NCI-H1092 treated with DMSO at 0.1 percent for 48 hours (cell line): Measurements from ENCODE around the gene TLE1.
"Not testable (repeated sequence)": the region's sequence is repeated elsewhere in the genome, so short reads cannot be mapped to it uniquely, and the experiment has no call there.

Source experiments
- DNase-seq: peaks from one replicate; lab custom pipeline; 2025; lab: John Stamatoyannopoulos, UW

The TLE1 gene

DNA sequence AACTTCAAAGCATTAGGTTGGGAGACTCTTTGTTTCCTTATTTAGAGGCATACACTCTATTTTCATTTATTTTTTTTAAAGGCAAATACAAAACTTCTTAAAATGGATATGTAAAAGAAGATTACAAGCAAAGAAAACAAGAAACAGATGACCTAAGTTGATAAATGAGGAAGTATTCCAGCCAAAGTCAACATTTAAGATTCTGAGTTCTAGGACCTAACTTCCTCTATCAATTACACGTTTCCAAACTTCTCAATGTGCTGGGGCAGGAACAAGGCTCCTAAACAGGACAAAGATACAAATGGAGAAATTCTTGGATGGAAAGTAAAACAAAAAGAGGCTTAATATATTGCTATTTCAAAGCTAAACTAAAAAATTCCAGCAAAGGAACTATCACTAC, 89.5 kb downstream of the TLE1 start:
- no peak for DNase-seq

DNA sequence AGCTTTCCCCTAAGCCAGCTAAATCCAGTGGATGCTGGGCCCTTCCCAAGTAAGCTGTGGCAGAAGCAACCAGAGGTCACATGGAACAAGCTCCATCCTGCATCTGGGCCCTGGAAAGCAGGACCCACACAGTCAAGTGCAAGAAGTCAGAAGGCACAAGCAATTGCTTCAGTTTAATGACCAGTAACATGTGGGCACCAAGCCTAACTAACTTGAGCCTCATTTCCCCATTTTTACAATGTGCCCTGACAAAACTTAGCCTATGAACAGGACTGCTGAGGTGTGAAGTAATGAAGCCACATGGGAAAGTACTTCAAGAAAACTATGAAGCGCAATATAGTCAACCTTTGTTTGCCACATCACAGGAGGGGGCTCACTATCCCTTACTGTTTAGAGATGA, 90.5 kb downstream of the TLE1 start:
- DNase-seq = no peak

GRCh38 chr9:81598123-81598497, 91.2 kb downstream of the TLE1 start:
- no peak for DNase-seq

- no peak for DNase-seq
Observed at GRCh38 chr9:81597419-81598122, 91.8 kb downstream of the TLE1 start.

- no peak for DNase-seq
Observed at GRCh38 chr9:81596679-81597418, 92.5 kb downstream of the TLE1 start.

- DNase-seq = peak; percentile 56
Observed at GRCh38 chr9:81595887-81596543, 93.3 kb downstream of the TLE1 start.

GRCh38 chr9:81595293-81595692, 94.1 kb downstream of the TLE1 start:
- not testable (repeated sequence) for DNase-seq

DNA sequence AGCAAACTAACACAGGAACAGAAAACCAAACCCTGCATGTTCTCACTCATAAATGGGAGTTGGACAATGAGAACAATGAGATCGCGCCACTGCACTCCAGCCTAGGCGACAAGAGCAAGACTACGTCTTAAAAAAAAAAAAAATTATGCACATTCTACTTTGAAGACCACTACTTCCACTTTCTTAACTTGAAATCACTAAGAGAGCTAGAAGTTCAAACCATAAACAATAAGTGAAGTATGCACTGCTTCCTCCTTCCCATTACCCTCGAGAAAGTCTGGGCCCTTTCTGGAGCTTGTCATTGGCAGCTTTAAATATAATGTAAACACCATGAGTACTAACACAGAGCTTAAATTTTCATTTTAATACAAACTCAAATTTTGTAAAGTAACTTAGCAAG, 94.9 kb downstream of the TLE1 start:
- no peak for DNase-seq

- no peak for DNase-seq
Observed at GRCh38 chr9:81592887-81593266, 96.5 kb downstream of the TLE1 start.

DNA sequence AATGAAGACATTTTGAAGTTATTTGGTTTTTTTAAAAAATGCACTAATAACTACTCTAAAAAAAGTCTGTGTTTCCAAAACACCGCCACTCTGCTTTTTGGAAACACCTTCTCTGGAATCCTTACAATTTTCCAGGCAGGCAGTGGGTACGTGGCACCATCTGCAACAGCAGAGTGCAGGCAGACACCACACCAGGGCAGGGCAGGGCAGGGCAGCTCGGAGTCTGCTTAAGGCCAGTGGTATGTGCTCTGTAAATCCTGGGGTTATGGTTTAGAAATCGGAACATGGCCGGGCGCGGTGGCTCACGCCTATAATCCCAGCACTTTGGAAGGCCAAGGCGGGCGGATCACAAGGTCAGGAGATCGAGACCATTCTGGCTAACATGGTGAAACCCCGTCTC, 97.6 kb downstream of the TLE1 start:
- DNase-seq = no peak

DNA sequence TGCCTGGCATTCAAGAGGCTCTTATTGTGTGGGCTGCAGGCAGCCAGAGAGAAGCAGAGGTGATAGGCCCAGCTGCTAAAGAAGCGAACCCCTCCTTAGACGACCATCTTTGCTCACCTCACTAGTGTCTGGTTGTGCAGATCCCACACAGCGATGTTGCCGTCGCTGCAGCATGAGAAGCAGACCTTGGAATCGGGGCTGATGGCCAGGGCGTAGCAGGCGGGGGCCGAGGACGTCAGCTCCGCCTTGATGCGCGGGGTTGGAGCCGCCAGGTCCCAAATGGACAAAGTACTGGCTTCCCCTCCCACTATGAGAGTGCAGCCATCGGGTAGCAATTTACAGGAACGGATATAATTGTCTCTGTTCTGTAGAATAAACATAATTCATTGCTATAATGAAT, 98.7 kb downstream of the TLE1 start:
- DNase-seq = no peak

- DNase-seq = no peak
Observed at GRCh38 chr9:81589819-81590218, 99.5 kb downstream of the TLE1 start.

GRCh38 chr9:81589392-81589791, 100.0 kb downstream of the TLE1 start:
- DNase-seq = no peak

DNA sequence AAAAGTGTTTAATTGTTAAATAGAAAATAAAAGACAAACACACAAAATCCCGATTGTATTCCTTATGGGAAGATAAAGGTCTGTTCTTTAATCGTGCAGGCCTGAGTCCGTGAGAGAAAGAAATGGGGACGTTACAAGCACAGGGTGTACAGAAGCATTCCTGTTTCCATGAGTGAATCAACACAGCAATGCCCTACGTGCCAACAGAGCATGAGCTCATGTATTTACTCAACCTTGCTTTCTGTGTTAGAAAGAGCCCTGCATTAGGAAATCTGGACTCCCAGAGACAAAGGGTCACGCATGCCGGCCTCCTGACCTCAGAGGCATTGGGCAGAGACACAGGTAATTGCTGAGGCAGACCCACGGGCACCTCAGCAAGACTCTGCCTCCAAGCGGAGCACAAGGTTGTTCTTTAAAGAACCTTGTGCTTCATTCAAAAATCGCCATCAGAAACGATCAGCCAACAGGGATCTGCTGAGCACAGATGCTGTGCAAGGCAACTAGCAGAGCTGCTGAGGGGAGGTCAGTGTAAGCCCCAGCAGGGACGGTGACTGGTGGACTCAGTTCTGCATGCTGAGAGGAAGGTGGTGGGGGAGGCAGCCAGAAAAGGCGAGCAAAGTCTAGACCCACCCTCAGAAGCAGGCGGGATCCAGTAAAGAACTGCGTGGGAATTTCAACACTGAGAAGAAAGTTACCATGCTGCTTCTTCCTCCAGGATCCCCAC, 101.0 kb downstream of the TLE1 start:
- peak; percentile 70 for DNase-seq

- DNase-seq = no peak
Observed at GRCh38 chr9:81586786-81587185, 102.6 kb downstream of the TLE1 start.

GRCh38 chr9:81585191-81585763, 104.1 kb downstream of the TLE1 start:
- no peak for DNase-seq

DNA sequence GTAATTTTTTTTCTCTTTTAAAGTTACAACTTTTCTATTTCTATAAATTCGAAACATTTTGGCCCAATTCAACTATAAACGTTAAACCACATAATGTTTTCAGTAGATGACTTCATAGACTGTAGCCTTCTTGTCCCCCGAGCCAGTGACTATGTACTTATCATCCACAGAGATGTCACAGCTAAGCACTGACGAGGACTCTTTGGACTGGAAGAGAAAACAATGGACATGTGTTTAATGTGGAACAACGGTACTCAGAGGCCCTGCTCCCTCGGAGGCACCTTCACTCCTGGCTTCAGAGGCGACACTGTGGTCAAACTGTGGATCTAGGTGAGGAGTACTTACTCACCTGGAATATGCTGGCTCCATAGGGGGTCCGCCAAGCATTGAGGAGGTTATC, 105.2 kb downstream of the TLE1 start:
- DNase-seq = no peak

- DNase-seq = no peak
Observed at GRCh38 chr9:81581986-81582385, 107.4 kb downstream of the TLE1 start.

- DNase-seq = no peak
Observed at GRCh38 chr9:81579381-81579780, 110.0 kb downstream of the TLE1 start.

DNA sequence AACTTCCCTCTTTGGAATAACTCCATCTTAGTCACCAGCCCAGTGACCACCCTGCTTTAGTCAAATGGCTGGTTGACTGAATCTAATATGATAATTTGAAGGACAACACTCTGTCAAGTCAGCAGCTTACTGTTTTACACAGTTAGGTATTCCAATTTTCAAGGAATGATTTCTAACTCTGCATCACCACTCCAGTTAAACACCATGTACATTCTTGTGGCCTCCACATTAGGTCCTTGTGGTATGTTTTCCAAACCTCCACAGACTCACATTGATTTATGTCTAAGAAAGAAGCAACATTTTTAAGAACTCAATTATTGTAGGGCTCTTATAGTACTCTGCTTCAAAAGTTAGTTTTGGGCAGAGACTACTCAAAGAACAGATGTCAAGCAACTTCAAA, 110.7 kb downstream of the TLE1 start:
- DNase-seq = no peak

GRCh38 chr9:81575956-81576355, 113.4 kb downstream of the TLE1 start:
- DNase-seq = no peak

GRCh38 chr9:81574405-81574804, 114.9 kb downstream of the TLE1 start:
- DNase-seq = no peak
